Fibroblast of skin of left quadriceps (primary cell): ENCODE measurements around the gene AGBL4.

Experiments
- DNase-seq, 2 experiments: peaks; one replicate each; pipeline ENCODE4 v3.0.0-alpha.2; 2013; ENCODE audit warnings: low read depth in 2 of 2

The AGBL4 gene

GRCh38 chr1:48767975-48768510 is 1255.7 kb downstream of the AGBL4 start:
- DNase-seq, result peak in 1 of 2 experiments; percentile 31

GRCh38 chr1:48765335-48765734 is 1258.4 kb downstream of the AGBL4 start:
- DNase-seq, result no peak

DNA sequence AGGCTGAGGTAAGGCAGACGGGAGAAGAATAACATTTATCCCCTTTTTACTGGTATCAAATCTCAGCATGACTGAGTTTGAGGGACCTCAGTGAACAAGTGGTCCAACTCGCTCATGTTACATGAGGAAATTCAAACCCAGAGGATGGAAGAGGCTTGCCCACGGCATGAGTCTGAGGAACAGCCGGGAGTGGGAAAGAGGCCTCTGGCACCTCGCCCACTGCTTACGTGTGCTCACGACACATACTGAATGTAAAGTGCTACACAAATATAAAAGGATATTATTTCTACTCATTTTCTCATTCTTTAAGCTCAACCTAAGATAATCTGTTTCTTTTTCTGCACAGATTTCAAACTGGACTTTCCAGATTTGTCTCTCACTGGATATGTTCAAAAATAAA is 1261.8 kb downstream of the AGBL4 start:
- DNase-seq, result peak in 1 of 2 experiments; percentile 24

DNA sequence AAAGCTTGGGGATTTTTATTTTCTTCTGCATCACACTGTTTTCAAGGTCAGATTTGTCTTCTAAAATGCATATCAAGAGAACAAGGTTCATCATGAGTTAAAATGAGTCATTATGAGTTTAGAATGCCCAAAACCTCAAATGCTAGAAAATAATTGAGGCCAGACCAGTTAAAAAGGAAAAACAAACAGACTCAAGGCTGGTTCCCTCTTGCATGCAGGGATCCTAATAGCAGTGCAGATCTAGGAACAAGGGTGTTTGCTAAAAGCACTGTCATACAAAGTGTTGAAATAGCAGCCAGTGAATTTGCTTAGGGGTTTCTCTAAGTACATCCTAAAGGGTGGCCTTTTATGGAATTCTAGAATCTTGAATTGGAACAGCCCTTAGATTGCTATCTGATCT is 1262.3 kb downstream of the AGBL4 start:
- DNase-seq, result peak; percentile 67 to 70

GRCh38 chr1:48760857-48761256 is 1262.9 kb downstream of the AGBL4 start:
- DNase-seq, result no peak

DNA sequence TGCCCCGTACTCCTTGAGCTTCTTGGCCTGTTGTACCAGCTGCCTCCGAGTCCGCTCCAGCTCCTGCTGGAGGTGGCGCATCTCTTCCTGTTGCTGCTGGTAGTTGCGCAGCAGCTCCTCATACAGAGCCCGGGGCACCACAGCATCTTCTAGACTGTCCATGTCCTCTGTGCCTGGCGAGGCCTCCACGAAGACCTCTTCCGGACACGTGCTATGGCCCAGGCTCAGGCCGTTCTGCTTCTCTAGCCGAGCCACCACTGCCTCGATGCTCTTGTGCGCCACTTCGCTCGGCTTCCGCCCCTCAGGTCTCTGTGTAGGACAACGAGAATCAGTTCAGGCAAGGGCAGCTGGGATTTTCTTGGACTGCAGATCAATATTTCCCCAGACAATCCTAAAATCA is 1264.8 kb downstream of the AGBL4 start:
- no peak for DNase-seq

- DNase-seq, result no peak
Observed at GRCh38 chr1:48757363-48757762, 1266.4 kb downstream of the AGBL4 start.

GRCh38 chr1:48756683-48757316 is 1267.0 kb downstream of the AGBL4 start:
- DNase-seq, result no peak

- no peak for DNase-seq
Observed at GRCh38 chr1:48753293-48753692, 1270.5 kb downstream of the AGBL4 start.

DNA sequence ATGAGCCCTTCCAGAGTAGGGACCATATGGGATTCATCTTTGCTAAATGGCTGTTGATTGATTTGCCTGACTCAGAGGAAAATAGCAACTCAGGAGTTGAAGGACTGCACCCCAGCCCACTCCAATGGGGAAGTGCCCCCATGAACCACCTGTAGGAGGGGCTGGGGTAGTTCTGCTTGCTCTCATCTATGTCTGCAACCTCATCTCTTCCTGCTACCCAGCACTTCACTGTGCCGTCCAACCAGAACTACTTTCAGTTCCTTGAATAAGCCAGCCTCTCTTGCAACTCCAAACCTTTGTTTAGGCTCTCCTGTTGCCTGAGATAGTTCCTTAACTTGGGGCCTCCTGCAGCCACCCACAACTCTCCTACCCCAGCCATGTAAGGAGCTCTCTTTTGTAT is 1273.6 kb downstream of the AGBL4 start:
- DNase-seq, result no peak

- no peak for DNase-seq
Observed at GRCh38 chr1:48749068-48749467, 1274.7 kb downstream of the AGBL4 start.

- DNase-seq, result no peak
Observed at GRCh38 chr1:48746906-48747305, 1276.8 kb downstream of the AGBL4 start.

DNA sequence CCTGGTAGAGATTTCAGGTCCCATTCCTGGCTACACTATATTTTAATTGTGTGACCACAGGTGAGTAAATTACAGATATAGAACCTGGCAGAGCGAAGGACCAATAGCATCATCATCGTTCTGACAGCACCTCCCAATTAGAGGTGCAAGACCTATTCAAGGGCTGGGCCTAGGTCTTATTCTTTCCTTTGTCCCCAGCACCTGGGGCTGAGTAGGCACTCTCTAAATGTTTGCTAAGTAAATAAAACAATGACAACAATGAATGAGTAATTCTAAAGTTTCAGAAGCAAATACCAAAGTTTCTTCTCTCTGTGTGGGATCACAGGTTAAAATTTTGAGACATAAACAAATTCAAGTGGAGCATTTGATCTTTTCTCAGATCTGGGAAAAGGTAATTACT is 1279.7 kb downstream of the AGBL4 start:
- no peak for DNase-seq

- DNase-seq, result no peak
Observed at GRCh38 chr1:48743480-48743879, 1280.3 kb downstream of the AGBL4 start.

DNA sequence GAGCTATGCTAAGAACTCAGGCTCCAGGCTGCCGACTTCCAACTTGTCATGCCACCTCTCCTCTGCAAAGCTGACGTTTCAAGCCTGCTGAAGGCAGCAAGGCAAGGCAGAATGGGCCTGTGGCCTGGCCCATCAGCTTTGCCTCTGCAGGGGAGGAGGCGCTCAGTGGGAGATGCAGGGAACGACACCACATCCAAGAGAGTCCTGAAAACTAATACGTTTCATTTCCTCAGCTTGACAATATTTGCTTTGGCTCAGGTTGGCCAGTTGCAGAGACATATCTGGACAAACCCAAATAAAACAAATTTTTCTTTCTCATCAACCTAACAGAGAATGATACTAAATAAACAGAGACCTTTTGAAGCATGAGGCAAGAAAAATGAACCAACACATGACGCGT is 1282.4 kb downstream of the AGBL4 start:
- no peak for DNase-seq

DNA sequence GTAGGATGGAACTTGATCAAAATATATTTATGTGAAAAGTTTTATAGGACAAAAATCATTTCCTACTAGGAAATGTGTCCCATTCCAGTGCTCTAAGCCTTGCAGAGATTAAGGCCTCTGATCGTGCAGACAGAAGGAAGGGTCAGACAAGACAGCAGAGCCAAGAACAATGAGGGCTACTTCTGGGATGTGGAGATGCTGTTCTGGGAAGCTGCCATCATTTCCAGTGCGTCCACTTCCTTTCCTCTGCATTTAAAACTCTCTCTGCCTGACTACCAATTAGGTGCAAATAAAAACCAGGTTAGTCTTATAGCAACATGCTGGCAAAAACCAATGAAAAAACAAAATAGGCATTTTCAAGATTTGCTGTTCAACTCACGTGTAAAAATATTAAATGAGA is 1283.1 kb downstream of the AGBL4 start:
- no peak for DNase-seq

- DNase-seq, result no peak
Observed at GRCh38 chr1:48739091-48739490, 1284.7 kb downstream of the AGBL4 start.

GRCh38 chr1:48738356-48738755 is 1285.4 kb downstream of the AGBL4 start:
- no peak for DNase-seq

DNA sequence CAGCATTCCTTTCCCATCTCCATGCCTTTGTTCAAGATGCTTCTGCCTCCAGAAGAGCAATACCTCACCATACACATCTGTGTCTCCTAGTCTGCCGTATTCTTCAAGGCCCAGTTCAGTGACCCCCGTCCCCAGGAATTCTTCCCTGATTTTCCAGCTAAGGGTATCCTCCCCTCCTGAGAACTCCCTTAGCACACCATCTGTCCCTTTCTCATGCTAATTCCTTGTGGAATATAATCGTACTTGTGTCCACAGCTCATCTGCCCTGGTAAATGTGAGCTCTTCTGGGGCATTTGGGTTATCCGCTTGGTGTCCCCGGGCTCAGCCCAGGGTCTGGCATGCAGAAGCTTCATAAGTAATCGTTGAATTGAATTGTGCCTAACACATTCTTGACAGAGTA is 1288.0 kb downstream of the AGBL4 start:
- no peak for DNase-seq

- no peak for DNase-seq
Observed at GRCh38 chr1:48730164-48730910, 1293.4 kb downstream of the AGBL4 start.

DNA sequence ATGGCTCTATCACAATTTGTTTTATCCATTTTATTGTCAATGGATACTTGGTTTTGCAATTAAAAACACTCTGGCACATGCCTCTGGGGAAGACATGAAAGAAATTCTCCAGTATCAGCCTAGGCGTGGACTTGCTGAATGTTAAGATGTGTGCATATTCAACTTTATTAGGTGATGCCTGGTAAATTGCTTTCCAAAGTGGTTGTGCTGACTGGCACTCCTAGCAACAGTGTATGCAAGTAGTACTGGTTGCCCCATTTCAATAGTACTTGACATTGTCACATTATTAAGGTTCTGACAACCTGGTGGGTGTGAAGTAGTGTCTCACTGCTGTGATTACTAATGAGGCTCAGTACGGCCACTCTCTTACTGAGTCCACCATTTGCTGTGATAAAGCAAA is 1295.2 kb downstream of the AGBL4 start:
- no peak for DNase-seq

DNA sequence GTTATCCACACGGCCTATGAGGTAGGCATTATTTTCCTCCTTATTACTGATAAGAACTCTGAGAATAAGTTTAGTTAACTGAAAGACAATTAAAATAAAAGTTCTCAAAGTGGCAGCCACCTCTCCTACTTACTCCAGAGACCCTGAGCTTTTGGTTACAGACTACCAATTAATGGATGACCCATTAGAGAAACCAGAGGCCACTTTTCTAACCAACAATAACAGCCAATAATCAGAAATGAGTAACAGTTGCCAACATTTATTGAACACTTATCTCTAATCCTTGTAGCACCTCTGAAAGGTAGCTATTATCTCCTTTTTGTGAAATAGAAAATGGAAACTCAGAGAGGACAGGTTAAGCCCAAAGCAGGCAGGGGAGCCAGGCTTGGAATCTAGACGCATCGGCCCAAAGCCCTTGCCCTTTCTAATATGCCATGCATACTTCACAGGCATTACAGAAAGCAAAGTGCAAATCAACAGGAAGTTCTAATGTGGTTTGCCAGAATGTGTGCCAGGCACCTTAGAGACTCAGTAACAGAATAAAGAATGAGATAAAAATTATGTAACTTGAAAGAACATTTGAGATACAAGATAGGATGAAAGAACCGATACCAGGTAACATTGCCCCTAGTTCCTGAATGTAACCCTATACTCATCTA is 1297.1 kb downstream of the AGBL4 start:
- no peak for DNase-seq

GRCh38 chr1:48726139-48726538 is 1297.6 kb downstream of the AGBL4 start:
- no peak for DNase-seq
